IPS DF 4.7 (cell line): ENCODE measurements around the gene DSCAM.
"Not testable (repeated sequence)": the region's sequence is repeated elsewhere in the genome, so short reads cannot be mapped to it uniquely, and the experiment has no call there.

ENCODE experiments used
- DNase-seq: peaks from one replicate; pipeline ENCODE4 v3.0.0-alpha.2; 2013; ENCODE audit warnings: low spot score; ENCODE audit errors: extremely low read depth

The DSCAM gene

DNA sequence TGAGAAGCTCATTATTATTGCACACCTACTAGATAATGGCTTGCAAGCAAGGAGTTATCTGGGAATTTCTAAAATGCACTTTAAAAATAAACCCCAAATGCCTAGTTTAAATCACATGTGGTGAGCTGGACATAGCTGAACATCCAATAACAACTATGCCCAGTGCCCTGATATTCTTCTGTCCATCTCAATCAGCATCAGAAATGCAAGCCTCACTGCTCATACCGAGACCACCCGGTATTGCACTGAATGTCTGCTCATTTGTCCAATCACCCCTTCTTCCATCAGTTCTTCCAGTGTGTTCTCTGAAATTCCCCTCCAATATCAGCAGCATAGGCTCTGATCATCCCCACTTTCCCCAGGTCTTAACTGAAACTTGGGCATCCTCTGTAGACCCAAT, 383.8 kb downstream of the DSCAM start:
- no peak for DNase-seq

DNA sequence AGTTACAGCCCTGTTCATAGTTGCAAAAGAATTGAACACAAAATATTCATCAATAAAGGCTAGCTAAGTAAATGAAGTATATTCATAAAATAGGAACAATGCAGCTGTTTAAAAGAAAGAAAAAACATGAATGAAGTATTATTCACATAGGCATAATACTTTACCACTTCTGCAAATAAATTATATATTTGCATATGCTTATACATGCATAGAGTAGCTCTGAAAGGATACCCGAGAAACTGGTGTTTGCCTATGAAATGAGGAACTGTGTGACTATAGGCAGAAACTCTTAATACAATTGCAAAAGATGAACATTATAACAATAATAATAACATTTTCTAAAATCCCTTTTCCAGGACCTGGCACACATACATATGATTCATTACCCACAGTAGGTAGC, 385.9 kb downstream of the DSCAM start:
- no peak for DNase-seq

DNA sequence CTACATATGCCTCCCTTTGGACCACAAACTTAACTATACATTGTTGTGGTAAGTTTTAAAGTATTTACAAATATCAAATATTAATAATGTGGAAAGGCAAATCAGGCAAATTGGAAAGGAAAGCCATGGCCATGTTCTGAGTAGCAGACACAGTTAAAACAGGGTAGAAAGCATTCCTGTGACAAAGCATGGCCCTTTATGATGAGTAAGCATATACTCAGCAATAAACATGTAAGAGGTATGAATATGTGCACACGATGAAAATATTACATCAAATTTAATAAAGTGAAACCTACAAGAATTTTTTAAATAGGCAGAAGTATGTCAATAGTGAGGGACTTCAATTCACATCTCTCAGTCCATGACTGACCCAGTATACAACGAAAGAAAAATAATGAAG, 389.2 kb downstream of the DSCAM start:
- no peak for DNase-seq

DNA sequence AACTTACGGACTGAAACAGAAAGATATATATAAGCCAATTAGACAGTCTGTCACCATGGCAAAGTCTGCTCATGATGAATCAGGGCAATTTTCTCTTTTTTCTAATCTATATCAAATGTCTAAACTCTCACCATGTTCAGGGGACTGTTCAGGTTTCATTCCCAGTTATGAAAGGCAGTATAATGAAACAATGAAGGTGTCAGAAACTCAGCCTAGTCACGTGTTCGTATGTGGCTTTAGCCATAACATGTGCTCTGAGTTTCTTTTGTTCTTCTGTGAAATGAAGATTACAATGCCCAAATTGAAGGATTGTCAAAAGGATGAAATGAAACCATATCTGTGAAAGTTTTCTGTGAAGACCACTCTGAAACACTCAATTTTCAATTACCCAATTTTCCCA, 392.9 kb downstream of the DSCAM start:
- DNase-seq: no peak

DNA sequence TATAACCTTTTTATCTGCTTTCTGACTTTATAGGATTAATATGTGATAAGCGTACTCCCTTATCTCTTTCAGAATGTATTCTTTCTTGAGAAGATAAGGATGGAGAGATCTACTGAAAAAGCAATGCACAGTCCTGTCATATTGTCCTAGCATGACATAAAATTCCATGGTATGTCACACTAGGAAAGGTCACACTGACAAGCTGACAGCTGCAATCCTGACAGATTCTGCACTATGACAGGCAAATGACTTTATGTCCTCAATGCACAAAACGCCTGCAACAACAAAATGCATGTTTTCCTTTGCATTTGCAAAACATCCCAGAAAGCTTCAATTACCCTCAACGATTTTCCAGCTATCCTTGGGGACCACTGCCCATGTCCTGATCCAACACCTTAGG, 393.8 kb downstream of the DSCAM start:
- no peak for DNase-seq

DNA sequence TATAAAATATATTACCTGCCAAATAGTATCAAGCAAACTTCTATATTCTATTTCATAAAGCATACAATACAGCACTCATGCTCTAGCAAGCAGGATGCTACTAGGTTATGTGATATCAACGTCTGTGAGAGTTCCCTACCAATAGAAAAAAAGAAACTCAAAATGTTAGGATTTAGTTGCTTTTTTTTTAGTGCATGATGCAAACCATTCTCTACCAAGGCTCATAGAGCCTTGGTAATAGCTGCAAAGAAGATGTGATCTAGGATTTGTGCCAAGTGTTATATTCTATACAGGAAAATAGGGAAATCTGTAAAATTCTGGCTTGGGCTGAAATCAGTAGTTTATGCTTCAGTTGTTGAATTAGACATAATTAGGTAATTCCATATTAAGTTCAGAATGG, 394.4 kb downstream of the DSCAM start:
- DNase-seq: no peak

DNA sequence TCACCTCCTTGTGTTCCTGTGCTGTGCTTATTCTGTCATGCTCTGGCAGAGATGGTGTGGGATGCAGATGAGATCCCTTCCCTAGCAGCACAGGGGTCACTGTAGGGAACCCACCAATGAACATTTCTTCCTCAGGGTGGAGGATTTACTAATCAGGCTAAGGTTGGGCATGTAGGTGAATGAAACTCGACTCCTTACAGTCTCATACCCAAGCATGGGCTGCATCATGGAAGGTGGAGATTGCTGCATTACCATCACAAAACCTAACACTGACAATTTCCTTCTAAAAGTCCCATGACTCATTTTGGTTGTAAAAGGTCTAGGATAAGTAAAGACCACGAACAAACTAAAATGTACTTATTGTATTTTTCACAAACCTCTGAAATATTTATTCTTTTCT, 399.9 kb downstream of the DSCAM start:
- DNase-seq: peak; percentile 14

DNA sequence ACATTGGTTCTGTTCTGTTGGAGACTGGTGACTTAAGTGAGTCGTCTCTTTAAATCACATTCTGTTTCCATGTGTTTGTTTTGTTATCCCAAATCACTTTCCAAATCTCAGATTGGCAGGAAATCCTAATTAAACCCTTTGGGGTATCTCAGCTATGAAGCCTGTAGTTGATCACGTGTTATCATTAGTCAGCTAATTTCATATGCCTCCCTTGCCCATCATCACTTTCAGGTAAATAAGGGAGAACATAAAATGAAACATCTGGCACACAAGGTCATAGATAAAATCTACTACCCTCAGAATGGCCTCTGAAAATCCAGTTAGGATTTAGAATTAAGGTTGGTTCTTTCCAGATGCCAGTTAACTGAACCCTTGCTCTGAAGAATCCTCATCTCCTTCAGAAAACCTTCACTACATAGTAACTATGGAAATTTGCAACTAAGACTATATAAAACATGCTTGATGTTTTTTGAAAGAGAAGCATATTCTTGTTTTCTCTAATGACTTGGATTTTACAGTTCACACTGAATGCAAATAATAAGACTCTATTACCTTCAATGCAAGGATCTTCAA, 401.5 kb downstream of the DSCAM start:
- no peak for DNase-seq

DNA sequence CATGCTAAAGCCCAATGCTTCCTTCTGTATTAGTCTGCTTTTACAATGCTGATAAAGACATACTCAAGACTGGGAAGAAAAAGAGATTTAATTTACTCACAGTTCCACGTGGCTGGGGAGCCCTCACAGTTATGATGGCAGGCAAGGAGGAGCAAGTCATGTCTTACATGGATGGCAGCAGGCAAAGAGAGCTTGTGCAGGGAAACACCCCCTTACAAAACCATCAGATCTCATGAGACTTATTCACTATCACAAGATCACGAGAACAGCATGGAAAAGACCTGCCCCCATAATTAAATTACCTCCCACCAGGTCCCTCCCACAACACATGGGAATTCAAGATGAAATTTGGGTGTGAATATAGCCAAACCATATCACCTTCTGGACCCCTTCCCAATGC, 407.4 kb downstream of the DSCAM start:
- not testable (repeated sequence) for DNase-seq

DNA sequence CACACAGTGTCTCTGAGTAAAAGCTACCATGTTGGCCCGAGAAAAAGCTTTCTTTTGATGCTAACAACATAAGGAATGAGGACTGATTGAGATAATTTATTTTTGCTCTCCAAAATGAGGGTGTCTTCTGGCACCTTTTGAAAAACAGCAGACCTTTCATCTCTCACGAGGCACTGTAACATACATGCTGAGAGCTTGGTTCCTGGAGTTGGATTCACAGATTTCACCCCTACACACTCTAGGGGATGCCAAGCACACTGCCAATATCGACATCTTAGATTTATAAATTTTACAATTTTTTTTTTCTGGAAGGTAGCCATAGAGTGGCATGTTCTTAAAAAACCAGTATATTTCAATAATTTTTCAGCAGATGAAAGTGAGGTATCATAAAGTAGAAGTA, 408.3 kb downstream of the DSCAM start:
- no peak for DNase-seq

DNA sequence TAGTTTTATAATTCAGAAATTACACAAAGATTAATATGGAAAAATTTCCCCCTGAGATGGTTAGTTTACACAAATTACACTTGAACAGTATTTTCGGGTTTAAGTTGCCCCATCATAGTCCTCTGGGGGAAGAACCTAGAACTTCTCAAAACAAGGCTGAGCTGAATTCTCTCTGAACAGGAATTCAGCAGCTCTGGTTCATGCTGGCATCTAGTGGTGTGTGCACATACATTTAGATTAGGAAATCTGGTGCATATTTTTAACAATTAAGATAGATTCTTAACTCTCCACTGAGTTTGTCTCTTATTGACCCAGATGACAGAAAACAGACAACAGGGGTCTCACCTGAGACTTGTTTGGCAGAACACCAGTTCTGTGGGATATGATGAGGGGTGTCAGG, 410.7 kb downstream of the DSCAM start:
- no peak for DNase-seq

DNA sequence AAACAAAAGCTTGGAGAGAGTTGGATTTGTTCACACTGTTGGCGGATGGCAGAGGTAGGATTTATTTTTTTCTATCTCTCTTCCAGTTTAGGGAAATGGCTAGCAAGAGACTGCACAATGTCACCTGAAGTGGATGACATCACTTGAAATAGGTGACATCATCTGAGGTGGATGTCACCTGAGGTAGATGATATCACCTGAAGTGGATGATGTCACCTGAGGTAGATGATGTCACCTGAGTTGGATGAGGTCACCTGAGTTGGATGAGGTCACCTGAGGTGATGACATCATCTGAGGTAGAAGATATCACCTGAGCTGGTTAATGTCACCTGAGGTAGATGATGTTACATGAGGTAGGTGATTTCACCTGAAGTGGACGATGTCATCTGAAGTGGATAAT, 413.4 kb downstream of the DSCAM start:
- DNase-seq: no peak

DNA sequence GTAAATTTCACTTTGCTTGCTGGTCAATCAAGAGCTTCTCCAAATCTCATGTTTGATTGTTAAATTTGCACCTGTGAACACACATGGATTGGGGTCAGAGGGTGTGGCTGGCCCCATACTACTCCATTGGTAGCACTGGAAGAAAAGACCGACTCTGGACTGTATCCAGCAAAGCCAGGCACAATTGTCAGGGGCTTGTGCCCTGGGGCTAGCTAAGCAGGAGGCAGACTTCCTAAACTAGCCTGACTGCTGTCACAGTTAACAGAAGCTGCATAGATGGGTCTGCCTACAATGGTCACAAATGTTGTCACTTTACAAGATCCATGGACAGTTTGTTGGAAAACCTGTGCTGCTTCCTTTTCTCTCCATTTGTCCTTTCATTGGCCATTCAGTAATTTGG, 421.0 kb downstream of the DSCAM start:
- DNase-seq: no peak

DNA sequence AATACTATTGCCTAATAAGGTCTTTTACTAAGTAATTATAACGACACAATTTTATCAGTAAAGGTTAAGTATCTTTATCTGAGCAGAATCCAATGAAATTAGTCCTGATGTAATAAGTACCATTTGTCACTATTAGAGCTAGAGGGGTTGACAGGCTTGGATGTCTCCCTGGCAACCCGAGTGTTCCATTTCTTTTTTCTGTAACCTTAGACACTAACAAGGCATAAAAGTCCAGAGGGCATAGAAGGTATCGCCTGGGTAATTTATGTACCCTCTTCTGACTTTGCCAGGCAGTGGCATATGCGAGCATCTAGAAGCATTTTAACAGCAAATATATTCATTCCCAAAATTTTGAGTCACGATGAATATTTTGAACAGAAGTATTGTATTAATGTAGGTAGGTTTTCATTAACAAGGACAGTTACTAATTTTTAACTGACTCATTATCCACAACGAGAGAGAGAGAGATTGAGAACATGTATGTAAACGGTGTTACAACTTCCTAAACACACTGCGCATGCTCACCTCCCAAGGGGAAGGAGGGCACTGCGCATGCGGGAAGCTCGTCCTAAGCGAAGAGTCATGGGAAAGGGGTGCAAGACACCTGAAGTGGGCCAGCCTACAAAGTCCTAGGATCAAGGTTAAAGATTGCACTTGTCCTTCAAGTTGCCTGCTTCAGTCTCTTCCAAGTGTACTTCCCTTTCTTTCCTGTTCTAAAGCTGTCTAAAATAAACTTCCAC, 423.9 kb downstream of the DSCAM start:
- DNase-seq: no peak

DNA sequence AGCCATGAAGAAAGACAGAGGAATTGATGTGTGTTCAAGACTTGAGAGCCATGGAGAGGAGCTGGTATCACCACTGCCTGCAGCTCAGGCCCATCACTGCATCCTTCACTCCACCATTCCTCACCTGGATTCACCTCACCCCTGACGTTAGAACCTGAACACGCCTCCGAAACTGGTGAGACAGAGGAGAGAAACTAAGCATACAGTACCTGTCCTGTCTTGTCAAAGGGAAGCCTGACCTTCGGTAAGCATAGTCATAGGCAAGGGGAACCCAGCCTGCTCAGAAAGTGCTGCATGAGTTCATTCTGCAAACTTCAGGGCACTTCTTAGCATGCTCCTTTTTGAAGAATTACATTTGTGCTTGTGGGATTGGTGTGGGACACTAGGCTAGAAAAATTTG, 425.8 kb downstream of the DSCAM start:
- no peak for DNase-seq

DNA sequence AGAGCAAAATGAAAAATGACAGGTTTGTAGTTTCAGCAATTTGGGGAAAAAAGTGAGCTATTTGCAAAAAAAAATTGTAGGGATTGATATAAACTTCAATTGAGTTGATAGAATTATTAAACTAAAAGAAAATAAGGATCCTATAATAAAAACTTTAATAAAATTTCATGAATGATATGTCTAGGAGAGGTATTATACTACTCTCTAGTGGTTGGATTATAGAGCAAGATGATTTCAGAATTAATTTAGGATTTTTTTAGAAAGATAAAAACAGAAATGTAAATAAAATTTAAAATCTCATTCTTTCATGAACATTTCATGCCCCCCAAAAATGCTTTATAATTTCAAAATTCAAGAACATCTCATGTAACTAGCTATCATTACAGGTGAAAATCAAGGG, 430.4 kb downstream of the DSCAM start:
- no peak for DNase-seq

DNA sequence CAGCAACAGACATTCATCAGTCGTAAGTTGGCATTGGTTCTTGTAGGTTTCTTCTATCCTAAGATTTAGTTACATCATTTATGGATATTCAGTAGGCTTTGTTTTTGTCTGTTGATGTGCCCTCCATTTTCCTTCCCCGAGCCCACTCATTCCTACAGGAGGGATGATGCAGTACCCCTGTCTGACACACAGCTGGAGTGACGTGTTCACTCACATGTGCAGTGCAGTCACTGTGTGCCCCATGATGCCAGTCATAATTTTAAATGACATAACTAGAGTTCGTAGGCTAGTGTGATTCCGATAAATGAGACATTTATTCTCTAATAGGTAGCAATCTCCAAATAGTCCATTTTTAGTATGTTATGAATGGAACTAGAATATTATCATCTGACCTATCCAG, 438.4 kb downstream of the DSCAM start:
- DNase-seq: no peak

DNA sequence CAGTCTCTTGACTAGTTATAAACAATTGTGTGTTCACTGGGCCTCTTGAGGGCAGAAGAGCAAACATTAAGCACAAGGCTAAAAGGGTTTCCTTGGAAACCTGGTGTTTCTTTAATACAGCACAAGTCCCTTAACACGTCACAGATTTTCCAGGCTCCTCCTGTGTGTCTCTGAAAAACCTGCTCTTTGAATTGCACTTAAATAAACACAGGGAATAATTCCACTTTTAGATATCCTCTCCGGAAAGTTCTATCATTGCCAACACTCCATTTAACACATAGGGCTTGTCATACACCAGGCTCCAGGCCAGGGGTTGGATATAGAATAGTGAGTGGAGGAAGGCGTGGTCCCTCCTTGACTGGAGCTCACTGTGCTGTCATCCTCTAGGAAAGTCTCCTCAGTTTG, 442.6 kb downstream of the DSCAM start:
- no peak for DNase-seq

DNA sequence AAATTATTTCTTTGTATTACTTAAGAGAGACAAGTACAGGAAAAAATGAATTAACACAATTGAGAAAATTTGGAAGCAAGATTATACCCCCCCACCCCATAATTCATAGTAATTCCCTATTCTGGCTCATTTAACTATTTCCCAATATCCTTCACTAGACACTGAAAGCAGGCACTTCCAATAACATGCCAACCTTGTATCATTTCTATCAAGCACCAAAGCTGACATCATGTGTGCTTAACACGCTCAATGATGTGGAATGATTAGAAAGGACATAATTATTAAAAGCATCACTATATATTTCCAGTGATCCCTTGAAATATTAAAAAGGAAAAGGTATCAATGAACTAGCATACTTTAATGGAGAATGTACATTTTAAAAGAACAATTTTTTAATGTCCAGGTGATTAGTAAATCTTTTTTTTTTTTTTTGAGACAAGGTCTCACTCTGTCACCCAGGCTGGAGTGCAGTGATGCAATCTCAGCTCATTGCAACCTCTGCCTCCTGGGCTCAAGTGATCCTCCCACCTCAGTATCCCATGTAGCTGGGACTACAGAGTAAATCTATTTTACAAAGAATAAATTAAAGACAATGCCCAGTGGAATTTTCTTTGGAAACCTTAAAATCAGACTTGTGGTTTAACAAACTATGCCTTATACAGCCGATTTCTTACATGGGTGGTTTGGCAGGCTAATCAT, 443.9 kb downstream of the DSCAM start:
- DNase-seq: no peak

DNA sequence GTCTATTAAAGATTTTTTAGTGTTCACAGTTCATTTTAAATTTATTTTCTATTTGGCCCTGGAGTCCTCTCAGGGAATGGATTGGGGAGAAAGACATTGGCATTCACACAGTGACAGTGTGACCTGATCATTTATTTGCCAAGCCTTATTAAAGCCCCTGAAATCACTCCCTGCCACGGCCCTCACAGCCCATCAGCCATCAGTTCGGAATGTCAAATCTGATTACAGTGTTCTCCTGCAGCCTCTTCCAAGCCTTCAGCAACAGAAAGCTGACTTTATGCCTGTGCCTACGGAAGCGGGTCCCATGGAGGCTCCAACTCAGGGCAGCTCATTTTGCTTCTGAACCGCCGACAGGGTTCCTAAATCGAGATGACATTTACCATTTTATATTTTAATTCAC, 451.2 kb downstream of the DSCAM start:
- no peak for DNase-seq

DNA sequence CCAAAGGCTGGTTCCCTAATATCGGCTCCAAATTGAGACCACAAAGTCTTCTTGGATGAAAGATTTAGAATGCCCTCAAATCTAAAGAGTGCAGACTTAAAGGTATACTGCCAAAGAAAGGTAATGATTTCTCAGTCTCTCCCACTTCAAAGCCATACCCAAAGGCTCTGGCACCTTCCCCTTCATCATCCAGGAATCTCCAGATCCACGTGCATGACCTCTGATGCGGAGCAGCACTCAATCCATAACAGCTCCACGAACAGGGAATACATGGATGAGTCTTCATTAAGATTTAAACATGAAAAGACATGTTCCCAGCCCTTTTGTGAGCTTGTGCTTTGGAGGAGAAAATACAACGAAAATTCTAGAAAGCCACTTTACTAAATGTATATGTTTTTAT, 453.9 kb downstream of the DSCAM start:
- no peak for DNase-seq

DNA sequence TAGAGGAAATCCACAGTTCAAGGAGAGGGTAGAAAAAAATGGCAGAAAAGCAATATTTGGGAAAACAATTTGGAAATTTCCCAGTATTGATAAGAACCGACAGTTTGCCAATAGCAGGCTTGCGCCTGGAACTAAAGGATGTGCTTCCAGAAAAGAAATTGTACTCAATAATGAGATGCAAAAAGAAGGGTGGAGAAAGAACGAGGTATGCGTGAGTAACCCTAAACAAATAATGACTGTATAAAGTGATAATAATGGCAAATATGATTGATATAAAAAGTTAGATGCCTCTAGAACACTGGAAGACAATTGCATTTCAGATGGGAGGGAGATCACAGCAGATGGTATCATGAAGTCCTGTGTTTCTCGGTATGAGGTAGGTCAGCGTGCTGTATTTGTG, 458.9 kb downstream of the DSCAM start:
- DNase-seq: no peak
